Endothelial cell of umbilical vein (primary cell): ENCODE measurements around the gene NSUN4.

Experiments
- CTCF ChIP-seq, 2 donors: IDR thresholded peaks; 1 replicate in 1 of 2; 2 replicates in 1 of 2; pipeline ENCODE4 v1.5.1; 2011; ENCODE audit warnings: low read length in 2 of 2, mild to moderate bottlenecking in 2 of 2, moderate library complexity in 2 of 2, control low read depth in 1 of 2, inconsistent platforms in 1 of 2, low read depth in 1 of 2; ENCODE audit not compliant: insufficient read depth in 1 of 2; ENCODE audit errors: extremely low read depth in 1 of 2
- EZH2 ChIP-seq: IDR thresholded peaks from 2 replicates; pipeline ENCODE4 v1.6.1; 2012; ENCODE audit warnings: borderline replicate concordance, low read depth, mild to moderate bottlenecking, moderate library complexity, low read length, inconsistent platforms; ENCODE audit not compliant: severe bottlenecking
- FOS ChIP-seq: IDR thresholded peaks from 2 replicates; pipeline ENCODE4 v1.6.1; 2011; ENCODE audit warnings: mild to moderate bottlenecking, low read length, moderate library complexity, borderline replicate concordance; ENCODE audit not compliant: insufficient read depth
- GATA2 ChIP-seq: IDR thresholded peaks from 2 replicates; pipeline ENCODE4 v1.7.0; 2011; ENCODE audit warnings: low read depth, mild to moderate bottlenecking, moderate library complexity, mixed read lengths, low read length; ENCODE audit not compliant: insufficient read length, insufficient read depth
- JUN ChIP-seq: IDR thresholded peaks from 2 replicates; pipeline ENCODE4 v1.6.1; 2011; ENCODE audit warnings: borderline replicate concordance, low read depth; ENCODE audit not compliant: insufficient read length, insufficient read depth
- MAX ChIP-seq: IDR thresholded peaks from 2 replicates; pipeline ENCODE4 v1.6.1; 2011; ENCODE audit not compliant: insufficient read depth, insufficient read length
- MYC ChIP-seq: IDR thresholded peaks from one replicate; pipeline ENCODE4 v1.6.1; 2011; ENCODE audit warnings: mild to moderate bottlenecking, low read depth, low read length
- POLR2A ChIP-seq: IDR thresholded peaks from 2 replicates; pipeline ENCODE4 v1.6.1; 2012; ENCODE audit warnings: low read depth, mild to moderate bottlenecking, control low read depth, low read length
- POLR2AphosphoS5 ChIP-seq: IDR thresholded peaks from 2 replicates; pipeline ENCODE4 v1.6.1; 2012; ENCODE audit warnings: low read depth, mild to moderate bottlenecking, control low read depth, low read length, moderate library complexity; ENCODE audit not compliant: insufficient read depth

- no peak for TF ChIP-seq EZH2
- no peak for TF ChIP-seq CTCF (IDR thresholded peaks at IDR 0.05; ENCODE audit: extremely low read depth in 1 of 2, insufficient read depth in 1 of 2, low read depth in 1 of 2, low read length in 2 of 2)
- no peak for TF ChIP-seq POLR2AphosphoS5
- TF ChIP-seq FOS, result no peak
- no peak for TF ChIP-seq MAX
- no peak for TF ChIP-seq POLR2A
- TF ChIP-seq MYC, result no peak
- no peak for TF ChIP-seq JUN
- TF ChIP-seq GATA2, result no peak
Measured at GRCh38 chr1:46343351-46343695, 2.7 kb downstream of the NSUN4 start.
